ENCODE results near the gene ZFHX3. TPM values are rescaled to one million over a fixed set of nuclear protein-coding genes. Genes with fewer than 3 reads are reported as not detected.

Gene ZFHX3
- total RNA-seq, 1 experiment from 2014 or later: 21.8 TPM

- no peaks in the 10 kb centered on the region for H3K27me3 ChIP-seq (replicated peaks; ENCODE audit: insufficient read depth, low read depth, low read length, poor library complexity)
- intact Hi-C loops (cut with micrococcal nuclease; ENCODE audit: unreplicated experiment): no loop called here
- POLR2A ChIA-PET (ENCODE audit: low non-redundant PET): no interaction called here
Measured at GRCh38 chr16:73065632-73066330, 17.9 kb upstream of the ZFHX3 start.

GRCh38 chr16:73064994-73065545, 17.1 kb upstream of the ZFHX3 start:
- DNase-seq (ENCODE audit: low spot score): no peak
- peak overlapping the region; percentile 8 for H3K4me3 ChIP-seq (ENCODE audit: low read depth, low read length, poor library complexity, severe bottlenecking)
- POLR2A ChIA-PET (ENCODE audit: low non-redundant PET): no interaction called here
- TF ChIP-seq EZH2 (IDR thresholded peaks at IDR 0.05; ENCODE audit: borderline replicate concordance, low read depth, low read length, poor library complexity, severe bottlenecking) (no peak), CTCF (conservative IDR thresholded peaks at IDR 0.05; ENCODE audit: low read depth, low read length) (no peak)
- intact Hi-C loops (cut with micrococcal nuclease; ENCODE audit: unreplicated experiment): no loop called here
- H3K9me3 ChIP-seq (ENCODE audit: low read depth, low read length, poor library complexity, severe bottlenecking): no peaks in the 10 kb centered on the region
- no peaks in the 10 kb centered on the region for H3K36me3 ChIP-seq (ENCODE audit: insufficient read depth, low read length, poor library complexity, severe bottlenecking)
- peaks cover 16% of the 10 kb centered on the region for H3K4me1 ChIP-seq (ENCODE audit: insufficient read depth, low read length, poor library complexity, severe bottlenecking)
- no TSS peak for BruUV-seq (replicated peaks)
- H3K27ac ChIP-seq (ENCODE audit: low read depth, low read length, poor library complexity, severe bottlenecking): no peak overlapping the region
- no peaks in the 10 kb centered on the region for H3K27me3 ChIP-seq (replicated peaks; ENCODE audit: insufficient read depth, low read depth, low read length, poor library complexity)
- CTCF ChIA-PET: no interaction called here

More at GRCh38 chr16:73065632-73066330, 17.9 kb upstream of the ZFHX3 start:
- Histone ChIP-seq H3K27ac (ENCODE audit: low read depth, low read length, poor library complexity, severe bottlenecking) (no peak overlapping the region), H3K4me3 (ENCODE audit: low read depth, low read length, poor library complexity, severe bottlenecking) (no peak overlapping the region), H3K36me3 (ENCODE audit: insufficient read depth, low read length, poor library complexity, severe bottlenecking) (no peaks in the 10 kb centered on the region), H3K9me3 (ENCODE audit: low read depth, low read length, poor library complexity, severe bottlenecking) (no peaks in the 10 kb centered on the region), H3K4me1 (ENCODE audit: insufficient read depth, low read length, poor library complexity, severe bottlenecking) (peaks cover 20% of the 10 kb centered on the region)
- DNase-seq (ENCODE audit: low spot score): no peak
- BruUV-seq (replicated peaks): no TSS peak
- TF ChIP-seq CTCF (conservative IDR thresholded peaks at IDR 0.05; ENCODE audit: low read depth, low read length) (no peak), EZH2 (IDR thresholded peaks at IDR 0.05; ENCODE audit: borderline replicate concordance, low read depth, low read length, poor library complexity, severe bottlenecking) (no peak)
- CTCF ChIA-PET: no interaction called here

GRCh38 chr16:73064212-73064993, 16.5 kb upstream of the ZFHX3 start:
- TF ChIP-seq EZH2 (IDR thresholded peaks at IDR 0.05; ENCODE audit: borderline replicate concordance, low read depth, low read length, poor library complexity, severe bottlenecking) (no peak), CTCF (conservative IDR thresholded peaks at IDR 0.05; ENCODE audit: low read depth, low read length) (no peak)
- Histone ChIP-seq H3K4me3 (ENCODE audit: low read depth, low read length, poor library complexity, severe bottlenecking) (peak overlapping the region; percentile 8), H3K9me3 (ENCODE audit: low read depth, low read length, poor library complexity, severe bottlenecking) (no peaks in the 10 kb centered on the region), H3K36me3 (ENCODE audit: insufficient read depth, low read length, poor library complexity, severe bottlenecking) (no peaks in the 10 kb centered on the region), H3K4me1 (ENCODE audit: insufficient read depth, low read length, poor library complexity, severe bottlenecking) (peaks cover 21% of the 10 kb centered on the region), H3K27ac (ENCODE audit: low read depth, low read length, poor library complexity, severe bottlenecking) (no peak overlapping the region), H3K27me3 (replicated peaks; ENCODE audit: insufficient read depth, low read depth, low read length, poor library complexity) (no peaks in the 10 kb centered on the region)
- no peak for DNase-seq (ENCODE audit: low spot score)
- POLR2A ChIA-PET (ENCODE audit: low non-redundant PET): no interaction called here
- intact Hi-C loops (cut with micrococcal nuclease; ENCODE audit: unreplicated experiment): no loop called here
- no TSS peak for BruUV-seq (replicated peaks)
- CTCF ChIA-PET: no interaction called here

Measured in A673 (cell line).